ENCODE results near the gene CDHR3.

DNA sequence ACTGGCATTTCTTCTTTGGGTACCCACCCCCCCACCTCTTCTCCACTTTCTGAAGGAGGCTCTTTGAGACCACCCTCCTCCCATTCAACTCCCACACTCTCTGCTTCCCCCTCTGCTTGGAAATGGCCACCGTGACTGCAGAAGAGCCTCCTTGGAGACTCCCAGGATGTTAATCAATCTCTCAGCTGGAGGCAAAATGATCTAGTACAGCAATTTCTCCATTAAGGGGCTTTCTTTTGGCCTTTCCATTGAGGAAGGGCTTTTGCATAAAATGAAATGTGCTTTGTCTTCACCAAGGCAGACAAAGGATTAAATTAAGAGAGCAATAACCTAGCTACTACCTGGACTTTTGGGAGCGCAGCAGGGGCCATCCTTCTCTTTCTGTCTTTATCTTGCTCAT is 26.1 kb downstream of the CDHR3 start:
- TF ChIP-seq, protein P1, sequence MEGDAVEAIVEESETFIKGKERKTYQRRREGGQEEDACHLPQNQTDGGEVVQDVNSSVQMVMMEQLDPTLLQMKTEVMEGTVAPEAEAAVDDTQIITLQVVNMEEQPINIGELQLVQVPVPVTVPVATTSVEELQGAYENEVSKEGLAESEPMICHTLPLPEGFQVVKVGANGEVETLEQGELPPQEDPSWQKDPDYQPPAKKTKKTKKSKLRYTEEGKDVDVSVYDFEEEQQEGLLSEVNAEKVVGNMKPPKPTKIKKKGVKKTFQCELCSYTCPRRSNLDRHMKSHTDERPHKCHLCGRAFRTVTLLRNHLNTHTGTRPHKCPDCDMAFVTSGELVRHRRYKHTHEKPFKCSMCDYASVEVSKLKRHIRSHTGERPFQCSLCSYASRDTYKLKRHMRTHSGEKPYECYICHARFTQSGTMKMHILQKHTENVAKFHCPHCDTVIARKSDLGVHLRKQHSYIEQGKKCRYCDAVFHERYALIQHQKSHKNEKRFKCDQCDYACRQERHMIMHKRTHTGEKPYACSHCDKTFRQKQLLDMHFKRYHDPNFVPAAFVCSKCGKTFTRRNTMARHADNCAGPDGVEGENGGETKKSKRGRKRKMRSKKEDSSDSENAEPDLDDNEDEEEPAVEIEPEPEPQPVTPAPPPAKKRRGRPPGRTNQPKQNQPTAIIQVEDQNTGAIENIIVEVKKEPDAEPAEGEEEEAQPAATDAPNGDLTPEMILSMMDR (conservative IDR thresholded peaks at IDR 0.05; ENCODE audit: low read length) = no peak
- TF ChIP-seq EZH2phosphoT487 (IDR thresholded peaks at IDR 0.05; ENCODE audit: borderline replicate concordance) = no peak

All from Loucy (cell line).